Measurements from ENCODE around the gene NFKBIE.
A peak's percentile ranks its signal among the peaks of the same experiment; 100 is the strongest.

Gene NFKBIE

DNA sequence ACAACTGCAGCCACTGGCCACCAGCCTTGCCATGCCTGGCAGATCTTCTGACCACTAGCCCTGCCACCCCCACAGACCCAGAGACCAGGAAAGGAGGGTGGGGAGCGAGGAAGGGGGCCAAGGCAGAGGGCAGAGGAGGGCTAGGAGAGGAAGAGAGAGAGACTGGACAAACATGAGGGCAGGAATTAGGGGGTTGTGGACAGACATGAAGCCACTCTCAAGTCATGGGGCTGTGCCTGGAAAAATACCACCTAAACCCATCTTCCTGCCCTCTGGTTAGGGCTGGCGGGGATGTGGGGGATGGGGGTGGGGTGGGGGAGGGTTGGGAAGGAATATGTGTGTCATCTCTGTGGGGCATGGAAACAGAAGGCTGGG is 43.4 kb downstream of the NFKBIE start:
- Histone ChIP-seq H3K4me1 (ENCODE audit: insufficient read depth, low read length, severe bottlenecking) (peaks cover 61% of the 10 kb centered on the region), H3F3A (ENCODE audit: insufficient read depth, low read length) (peaks cover 10% of the 10 kb centered on the region), H3K36me3 (ENCODE audit: insufficient read depth, low read length) (no peaks in the 10 kb centered on the region), H3K9ac (ENCODE audit: low read length) (no peak overlapping the region), H3K9me3 (ENCODE audit: low read length) (no peaks in the 10 kb centered on the region), H4K20me1 (ENCODE audit: insufficient read depth, low read length) (no peaks in the 10 kb centered on the region), H3K27me3 (ENCODE audit: insufficient read depth, low read length) (no peaks in the 10 kb centered on the region), H3K27ac (ENCODE audit: low read depth, low read length, poor library complexity, severe bottlenecking) (peak overlapping the region; percentile 74), H2AFZ (ENCODE audit: low read length) (no peak overlapping the region), H3K4me3 (ENCODE audit: low read depth, low read length, poor library complexity, severe bottlenecking) (no peak overlapping the region), H3K9me2 (ENCODE audit: low read depth, low read length) (no peaks in the 10 kb centered on the region), H3K79me2 (ENCODE audit: insufficient read depth, low read length) (no peaks in the 10 kb centered on the region), H3K4me2 (ENCODE audit: low read length) (no peak overlapping the region)
- TF ChIP-seq, protein P1, sequence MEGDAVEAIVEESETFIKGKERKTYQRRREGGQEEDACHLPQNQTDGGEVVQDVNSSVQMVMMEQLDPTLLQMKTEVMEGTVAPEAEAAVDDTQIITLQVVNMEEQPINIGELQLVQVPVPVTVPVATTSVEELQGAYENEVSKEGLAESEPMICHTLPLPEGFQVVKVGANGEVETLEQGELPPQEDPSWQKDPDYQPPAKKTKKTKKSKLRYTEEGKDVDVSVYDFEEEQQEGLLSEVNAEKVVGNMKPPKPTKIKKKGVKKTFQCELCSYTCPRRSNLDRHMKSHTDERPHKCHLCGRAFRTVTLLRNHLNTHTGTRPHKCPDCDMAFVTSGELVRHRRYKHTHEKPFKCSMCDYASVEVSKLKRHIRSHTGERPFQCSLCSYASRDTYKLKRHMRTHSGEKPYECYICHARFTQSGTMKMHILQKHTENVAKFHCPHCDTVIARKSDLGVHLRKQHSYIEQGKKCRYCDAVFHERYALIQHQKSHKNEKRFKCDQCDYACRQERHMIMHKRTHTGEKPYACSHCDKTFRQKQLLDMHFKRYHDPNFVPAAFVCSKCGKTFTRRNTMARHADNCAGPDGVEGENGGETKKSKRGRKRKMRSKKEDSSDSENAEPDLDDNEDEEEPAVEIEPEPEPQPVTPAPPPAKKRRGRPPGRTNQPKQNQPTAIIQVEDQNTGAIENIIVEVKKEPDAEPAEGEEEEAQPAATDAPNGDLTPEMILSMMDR (IDR thresholded peaks at IDR 0.05; ENCODE audit: low read length), result no peak
- TF ChIP-seq EZH2 (IDR thresholded peaks at IDR 0.05; ENCODE audit: borderline replicate concordance, low read length), result no peak

DNA sequence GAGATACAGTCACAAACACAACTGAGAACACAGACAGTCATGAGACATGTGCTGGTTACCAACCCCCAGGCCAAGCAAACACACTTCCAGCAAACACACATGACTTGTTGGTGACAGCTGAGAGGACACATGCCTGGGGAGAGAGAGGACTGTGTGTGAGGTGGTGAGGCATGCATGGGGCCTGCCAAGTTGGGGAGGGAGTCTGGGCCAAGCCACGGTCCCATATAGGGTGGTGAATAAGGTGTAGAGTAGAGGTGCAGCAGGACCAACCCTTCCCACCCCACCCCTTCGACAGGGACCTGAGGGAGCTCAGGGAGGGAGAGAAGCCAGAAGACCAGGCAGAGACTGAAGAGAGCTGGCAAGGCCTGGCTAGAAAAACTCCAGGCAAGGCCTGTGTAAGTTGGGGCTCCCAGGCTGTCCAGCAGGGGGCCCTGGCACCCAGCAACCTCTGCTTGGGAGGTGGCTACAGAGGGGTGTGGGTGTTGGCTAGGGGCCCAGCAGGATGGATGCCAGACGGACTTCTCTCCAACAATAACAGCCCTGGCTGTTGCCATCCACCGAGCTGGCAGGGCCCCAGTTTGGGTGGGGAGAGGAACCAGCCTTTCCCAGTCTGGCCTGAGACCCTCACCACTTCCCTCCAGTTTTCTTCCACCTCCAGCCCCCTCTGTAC is 43.9 kb downstream of the NFKBIE start:
- Histone ChIP-seq H3F3A (ENCODE audit: insufficient read depth, low read length) (peaks cover 10% of the 10 kb centered on the region), H3K4me1 (ENCODE audit: insufficient read depth, low read length, severe bottlenecking) (peaks cover 60% of the 10 kb centered on the region), H3K9me3 (ENCODE audit: low read length) (no peaks in the 10 kb centered on the region), H3K4me2 (ENCODE audit: low read length) (no peak overlapping the region), H3K4me3 (ENCODE audit: low read depth, low read length, poor library complexity, severe bottlenecking) (no peak overlapping the region), H3K9me2 (ENCODE audit: low read depth, low read length) (no peaks in the 10 kb centered on the region), H3K79me2 (ENCODE audit: insufficient read depth, low read length) (no peaks in the 10 kb centered on the region), H3K36me3 (ENCODE audit: insufficient read depth, low read length) (no peaks in the 10 kb centered on the region), H2AFZ (ENCODE audit: low read length) (no peak overlapping the region), H3K27me3 (ENCODE audit: insufficient read depth, low read length) (no peaks in the 10 kb centered on the region), H4K20me1 (ENCODE audit: insufficient read depth, low read length) (no peaks in the 10 kb centered on the region), H3K27ac (ENCODE audit: low read depth, low read length, poor library complexity, severe bottlenecking) (peak overlapping the region; percentile 74), H3K9ac (ENCODE audit: low read length) (no peak overlapping the region)
- no peak for TF ChIP-seq EZH2 (IDR thresholded peaks at IDR 0.05; ENCODE audit: borderline replicate concordance, low read length)
- TF ChIP-seq, protein P1 (IDR thresholded peaks at IDR 0.05; ENCODE audit: low read length), result peak; percentile 76

DNA sequence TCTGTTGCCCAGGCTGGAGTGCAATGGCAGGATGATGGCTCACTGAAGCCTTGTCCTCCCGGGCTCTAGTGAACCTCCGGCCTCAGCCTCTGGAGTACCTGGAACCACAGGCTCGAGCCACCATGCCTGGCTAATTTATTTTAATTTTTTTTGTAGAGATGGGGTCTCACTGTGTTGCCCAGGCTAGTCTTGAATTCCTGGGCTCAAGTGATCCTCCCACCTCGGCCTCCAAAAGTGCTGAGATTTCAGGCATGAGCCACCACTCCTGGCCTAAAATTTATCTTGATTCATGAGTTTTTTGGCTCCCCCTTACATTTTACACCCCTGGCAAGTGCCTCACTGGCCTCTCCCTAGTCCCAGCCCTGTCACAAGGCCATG is 44.4 kb downstream of the NFKBIE start:
- no peak for TF ChIP-seq EZH2 (IDR thresholded peaks at IDR 0.05; ENCODE audit: borderline replicate concordance, low read length)
- TF ChIP-seq, protein P1 (IDR thresholded peaks at IDR 0.05; ENCODE audit: low read length), result no peak
- Histone ChIP-seq H3K9me3 (ENCODE audit: low read length) (no peaks in the 10 kb centered on the region), H3K4me2 (ENCODE audit: low read length) (no peak overlapping the region), H3F3A (ENCODE audit: insufficient read depth, low read length) (peaks cover 10% of the 10 kb centered on the region), H3K4me1 (ENCODE audit: insufficient read depth, low read length, severe bottlenecking) (peaks cover 55% of the 10 kb centered on the region), H3K27ac (ENCODE audit: low read depth, low read length, poor library complexity, severe bottlenecking) (peak overlapping the region; percentile 74), H4K20me1 (ENCODE audit: insufficient read depth, low read length) (no peaks in the 10 kb centered on the region), H3K27me3 (ENCODE audit: insufficient read depth, low read length) (no peaks in the 10 kb centered on the region), H3K79me2 (ENCODE audit: insufficient read depth, low read length) (no peaks in the 10 kb centered on the region), H2AFZ (ENCODE audit: low read length) (no peak overlapping the region), H3K9me2 (ENCODE audit: low read depth, low read length) (no peaks in the 10 kb centered on the region), H3K4me3 (ENCODE audit: low read depth, low read length, poor library complexity, severe bottlenecking) (no peak overlapping the region), H3K9ac (ENCODE audit: low read length) (no peak overlapping the region), H3K36me3 (ENCODE audit: insufficient read depth, low read length) (no peaks in the 10 kb centered on the region)

All from OCI-LY1 (cell line).